Stomach (tissue), 9 donors: Measurements from ENCODE around the gene FUT8. TPM values are rescaled to one million over a fixed set of nuclear protein-coding genes. Genes with fewer than 3 reads are reported as not detected.

Experiments
- DNase-seq, 2 donors: peaks; one replicate each; pipeline versions ENCODE4 v3.0.0 to v3.0.0-alpha.2; 2013 to 2019
- H3K27ac ChIP-seq, 5 donors: fragments of 200-600 bp in 4 of 5; sonication (generic) in 4 of 5; one replicate each; pipeline ENCODE4 v1.5.1; 2013 to 2019; ENCODE audit warnings: mild to moderate bottlenecking in 1 of 5, moderate library complexity in 1 of 5
- H3K27me3 ChIP-seq, 3 donors: fragments of 200-600 bp; sonication (generic); one replicate each; pipeline ENCODE4 v1.5.1; 2017 to 2019; ENCODE audit warnings: mixed run types in 1 of 3
- H3K36me3 ChIP-seq, 4 donors: fragments of 200-600 bp; sonication (generic); 1 replicate in 3 of 4; 2 replicates in 1 of 4; pipeline ENCODE4 v1.5.1; 2016 to 2019
- H3K4me1 ChIP-seq, 4 donors: fragments of 200-600 bp; sonication (generic); one replicate each; pipeline ENCODE4 v1.5.1; 2016 to 2019
- H3K4me3 ChIP-seq, 4 donors: fragments of 200-600 bp; sonication (generic) in 3 of 4; one replicate each; pipeline ENCODE4 v1.5.1; 2016 to 2019; ENCODE audit warnings: mild to moderate bottlenecking in 1 of 4
- H3K9me3 ChIP-seq, 4 donors: fragments of 200-600 bp; sonication (generic); one replicate each; pipeline ENCODE4 v1.5.1; 2016 to 2019
- CTCF ChIP-seq, 7 experiments: fragments of 450-650 bp in 4 of 7; fragments of 200-600 bp in 3 of 7; sonication (generic) in 3 of 7; IDR thresholded peaks; one replicate each; pipeline ENCODE4 v1.5.1; 2016 to 2019; ENCODE audit warnings: antibody characterized with exemption in 7 of 7, control low read depth in 2 of 7, mild to moderate bottlenecking in 1 of 7
- EP300 ChIP-seq: sonication (generic); formaldehyde crosslinking; IDR thresholded peaks from one replicate; pipeline ENCODE4 v1.6.1; 2017; ENCODE audit warnings: antibody characterized with exemption
- POLR2A ChIP-seq, 4 donors: fragments of 450-650 bp; IDR thresholded peaks; one replicate each; pipeline ENCODE4 v1.6.1; 2016; ENCODE audit warnings: antibody characterized with exemption in 4 of 4, control low read depth in 2 of 4, mild to moderate bottlenecking in 1 of 4, moderate library complexity in 1 of 4
- POLR2AphosphoS5 ChIP-seq, 3 donors: sonication (generic); formaldehyde crosslinking; IDR thresholded peaks; one replicate each; pipeline ENCODE4 v1.6.1; 2016; ENCODE audit warnings: antibody characterized with exemption in 3 of 3
- WGBS, 5 donors: extraction: QIAGEN DNeasy Blood & Tissue Kit in 3 of 5; methylation state at CpG; one replicate each; pipeline versions ENCODE4 v1.1.5 to v1.1.7; 2013 to 2018; 5-methylcytosine and 5-hydroxymethylcytosine counted together
- intact Hi-C: fragments of 100-400 bp; cut with DNase I; formaldehyde crosslinking; loops from one replicate; pipeline ENCODE4 v1.15.1; 2023; ENCODE audit warnings: low total_unique reads
- polyA plus RNA-seq, 3 donors: library from polyadenylated mRNA; stranded (reverse); fragments of 200-250 nt; gene quantifications; one replicate each; pipeline ENCODE4 v1.2.3, GENCODE V29; 2013
- total RNA-seq, 5 donors: library from RNA; depleted of rRNA; stranded (reverse); fragments of >200 nt; gene quantifications; one replicate each; pipeline versions ENCODE4 v1.1.0 to v1.2.3, GENCODE V29; 2014 to 2016
- donor health status: healthy with polysubstance abuse.
- donor health status: Bipolar disorder and iron deficiency.
- donor health status: healthy.

The FUT8 gene
- total and polyA plus RNA-seq, 8 donors: 17.4 to 175 (median 36.7) TPM

- Histone ChIP-seq H3K9me3 (no peaks in the 10 kb centered on the region), H3K36me3 (no peaks in the 10 kb centered on the region), H3K27ac (no peak overlapping the region), H3K4me3 (no peak overlapping the region), H3K4me1 (peaks cover 0 to 20% (median 7%) of the 10 kb centered on the region in 4 donors), H3K27me3 (no peaks in the 10 kb centered on the region)
- TF ChIP-seq CTCF (IDR thresholded peaks at IDR 0.05) (no peak), POLR2A (IDR thresholded peaks at IDR 0.05) (no peak), EP300 (no peak), POLR2AphosphoS5 (IDR thresholded peaks at IDR 0.05) (no peak)
- no peak for DNase-seq
- intact Hi-C loops: no loop called here
Observed at GRCh38 chr14:65517635-65518542, 105.4 kb downstream of the FUT8 start.

GRCh38 chr14:65528069-65528468 is 115.5 kb downstream of the FUT8 start:
- H3K9me3 ChIP-seq: peaks cover 0 to 14% (median 7%) of the 10 kb centered on the region in 4 donors
- TF ChIP-seq POLR2A (IDR thresholded peaks at IDR 0.05): no peak
- no peak for TF ChIP-seq EP300
- TF ChIP-seq POLR2AphosphoS5 (IDR thresholded peaks at IDR 0.05): no peak
- TF ChIP-seq CTCF (IDR thresholded peaks at IDR 0.05): no peak
- H3K27ac ChIP-seq: no peak overlapping the region
- H3K4me1 ChIP-seq: no peaks in the 10 kb centered on the region
- no peak for DNase-seq
- H3K27me3 ChIP-seq: no peaks in the 10 kb centered on the region
- H3K4me3 ChIP-seq: no peak overlapping the region
- peaks cover 0 to 11% (median 0%) of the 10 kb centered on the region in 4 donors for H3K36me3 ChIP-seq
- 97 to 99% (median 98%) methylated on average over 6 to 11 of the region's 11 CpGs for WGBS, 5 donors
- intact Hi-C loops: no loop called here

- intact Hi-C loops: no loop called here
- TF ChIP-seq POLR2AphosphoS5 (IDR thresholded peaks at IDR 0.05) (no peak), POLR2A (IDR thresholded peaks at IDR 0.05) (no peak), CTCF (IDR thresholded peaks at IDR 0.05) (no peak), EP300 (no peak)
- WGBS, 5 donors: 90 to 96% (median 93%) methylated on average over 3 of the region's 3 CpGs
Observed at GRCh38 chr14:65531148-65531547, 118.6 kb downstream of the FUT8 start.

DNA sequence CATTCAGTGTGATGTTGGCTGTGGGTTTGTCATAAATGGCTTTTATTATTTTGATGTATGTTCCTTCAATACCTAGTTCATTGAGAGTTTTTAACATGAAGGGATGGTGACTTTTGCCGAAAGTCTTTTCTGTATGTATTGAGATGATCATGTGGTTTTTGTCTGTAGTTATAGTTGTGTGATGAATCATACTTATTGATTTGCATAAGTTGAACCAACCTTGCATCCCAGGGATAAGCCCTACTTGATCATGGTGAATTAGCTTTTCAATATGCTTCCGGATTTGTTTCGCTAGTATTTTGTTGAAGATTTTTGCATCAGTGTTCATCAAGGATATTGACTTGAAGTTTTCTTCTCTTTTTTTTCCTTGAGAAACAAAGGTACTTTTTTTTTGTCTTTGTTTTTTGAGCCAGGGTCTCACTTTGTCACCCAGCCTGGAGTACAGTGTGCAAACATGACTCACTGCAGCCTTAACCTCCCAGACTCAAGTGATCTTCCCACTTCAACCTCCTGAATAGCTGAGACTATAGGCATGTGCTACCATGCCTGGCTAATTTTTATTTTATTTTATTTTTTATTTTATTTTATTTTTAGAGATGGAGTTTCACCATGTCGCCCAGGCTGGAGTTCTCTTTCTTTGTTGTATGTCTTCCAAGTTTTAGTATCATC is 121.3 kb downstream of the FUT8 start:
- TF ChIP-seq CTCF (IDR thresholded peaks at IDR 0.05) (no peak), POLR2A (IDR thresholded peaks at IDR 0.05) (no peak), POLR2AphosphoS5 (IDR thresholded peaks at IDR 0.05) (no peak), EP300 (no peak)
- 84 to 99% (median 97%) methylated on average over 4 of the region's 4 CpGs for WGBS, 5 donors
- Histone ChIP-seq H3K4me1 (no peaks in the 10 kb centered on the region), H3K9me3 (peaks cover 0 to 12% (median 0%) of the 10 kb centered on the region in 4 donors), H3K36me3 (peaks cover 0 to 7% (median 0%) of the 10 kb centered on the region in 4 donors), H3K27ac (no peak overlapping the region), H3K27me3 (no peaks in the 10 kb centered on the region), H3K4me3 (no peak overlapping the region)
- intact Hi-C loops: no loop called here
- DNase-seq: no peak

More at GRCh38 chr14:65531148-65531547, 118.6 kb downstream of the FUT8 start:
- peaks cover 0 to 11% (median 0%) of the 10 kb centered on the region in 4 donors for H3K36me3 ChIP-seq
- no peak overlapping the region for H3K4me3 ChIP-seq
- no peaks in the 10 kb centered on the region for H3K27me3 ChIP-seq
- DNase-seq: no peak
- H3K27ac ChIP-seq: no peak overlapping the region
- peaks cover 0 to 23% (median 7%) of the 10 kb centered on the region in 4 donors for H3K9me3 ChIP-seq
- H3K4me1 ChIP-seq: no peaks in the 10 kb centered on the region
